ENCODE results near the gene MIPEP. TPM values are rescaled to one million over a fixed set of nuclear protein-coding genes. Genes with fewer than 3 reads are reported as not detected.

The MIPEP gene
- total and polyA plus RNA-seq, 10 of the 15 experiments (the other 5 are each of a cell fraction or from before 2014, with no cell fraction given): 15.6 to 56.2 (median 29.8) TPM

DNA sequence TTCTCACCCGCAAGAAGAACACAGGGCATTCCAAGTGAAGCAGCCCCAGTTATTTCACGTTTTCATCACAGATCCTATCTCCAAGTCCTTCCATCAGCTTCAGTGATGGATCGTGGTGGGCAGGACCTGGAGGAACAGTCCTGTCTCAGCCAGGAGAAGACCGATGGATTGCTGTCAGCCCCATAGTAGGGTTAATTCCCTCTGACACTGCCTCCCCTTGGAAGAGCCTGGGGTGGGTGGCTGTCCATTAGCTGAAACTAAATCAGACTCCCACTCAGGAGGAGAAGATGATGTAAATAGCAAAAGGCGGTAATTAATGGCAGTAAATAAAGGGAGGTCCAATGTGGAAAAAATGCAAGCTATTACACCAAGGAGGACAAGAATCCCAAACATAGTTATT is 188.0 kb downstream of the MIPEP start:
- H2AFZ ChIP-seq (ENCODE audit: control insufficient read depth, low read depth, low read length): no peak overlapping the region
- ChIA-PET RAD21 (ENCODE audit: unreplicated experiment) (no interaction called here), POLR2A (no interaction called here), CTCF (no interaction called here), SMC1A (ENCODE audit: uncharacterized antibody, unreplicated experiment) (interaction anchor here (1.4 kb wide), 1 partner anchor 18 kb away, joined by 6 read pairs; no protein-coding TSS in a partner anchor)
- no peaks in the 10 kb centered on the region for H3K36me3 ChIP-seq (ENCODE audit: control insufficient read depth in 2 of 2, insufficient read depth in 2 of 2, low read length in 1 of 2)
- in situ Hi-C loops (cut with MboI): no loop called here
- H3K27me3 ChIP-seq (replicated peaks in 1 of 2; ENCODE audit: control insufficient read depth in 2 of 2, insufficient read depth in 2 of 2, low read length in 1 of 2): no peaks in the 10 kb centered on the region; a peak in 1 of 4 replicates
- no peaks in the 10 kb centered on the region for H3K79me2 ChIP-seq (ENCODE audit: control insufficient read depth, insufficient read depth, low read length)
- no peak overlapping the region for H3K9ac ChIP-seq (ENCODE audit: control insufficient read depth, insufficient read depth, low read length)
- H3K9me3 ChIP-seq (replicated peaks; ENCODE audit: control insufficient read depth, insufficient read depth, low read length): no peaks in the 10 kb centered on the region
- no TSS peak for BruUV-seq (replicated peaks)
- 66% methylated on average over 5 of the region's 5 CpGs for whole genome bisulfite sequencing (ENCODE audit: insufficient coverage, insufficient replicate concordance, low lambda C conversion rate, missing lambda C conversion rate)
- ATAC-seq (no peak), DNase-seq (ENCODE audit: low read depth, low spot score) (no peak), FAIRE-seq (no peak)
- H4K20me1 ChIP-seq (ENCODE audit: control insufficient read depth, insufficient read depth): no peaks in the 10 kb centered on the region
- intact Hi-C loops (cut with micrococcal nuclease; ENCODE audit: unreplicated experiment): no loop called here
- H3K4me1 ChIP-seq (ENCODE audit: control insufficient read depth, insufficient read depth, low read length): peaks cover 1% of the 10 kb centered on the region; the same call in 1 of the 2 replicates
- no peak overlapping the region for H3K4me2 ChIP-seq (ENCODE audit: control insufficient read depth, insufficient read depth)
- H3K4me3 ChIP-seq: no peak overlapping the region
- TF ChIP-seq IKZF2 (IDR thresholded peaks at IDR 0.05) (no peak), NR2C2 (IDR thresholded peaks at IDR 0.05; ENCODE audit: borderline replicate concordance, control insufficient read depth, insufficient read length, low read depth) (no peak), RUNX3 (IDR thresholded peaks at IDR 0.05; ENCODE audit: low read length) (no peak), JUNB (IDR thresholded peaks at IDR 0.05) (no peak), SPI1 (IDR thresholded peaks at IDR 0.05; ENCODE audit: borderline replicate concordance, insufficient read depth, low read depth, low read length) (no peak), HCFC1 (IDR thresholded peaks at IDR 0.05; ENCODE audit: low read length) (no peak), ZSCAN29 (IDR thresholded peaks at IDR 0.05) (no peak), RB1 (IDR thresholded peaks at IDR 0.05; ENCODE audit: borderline replicate concordance) (no peak), SMARCA5 (IDR thresholded peaks at IDR 0.05) (no peak), ASH2L (IDR thresholded peaks at IDR 0.05; ENCODE audit: borderline replicate concordance, low read depth) (no peak)
- TF ChIP-seq, protein P1, sequence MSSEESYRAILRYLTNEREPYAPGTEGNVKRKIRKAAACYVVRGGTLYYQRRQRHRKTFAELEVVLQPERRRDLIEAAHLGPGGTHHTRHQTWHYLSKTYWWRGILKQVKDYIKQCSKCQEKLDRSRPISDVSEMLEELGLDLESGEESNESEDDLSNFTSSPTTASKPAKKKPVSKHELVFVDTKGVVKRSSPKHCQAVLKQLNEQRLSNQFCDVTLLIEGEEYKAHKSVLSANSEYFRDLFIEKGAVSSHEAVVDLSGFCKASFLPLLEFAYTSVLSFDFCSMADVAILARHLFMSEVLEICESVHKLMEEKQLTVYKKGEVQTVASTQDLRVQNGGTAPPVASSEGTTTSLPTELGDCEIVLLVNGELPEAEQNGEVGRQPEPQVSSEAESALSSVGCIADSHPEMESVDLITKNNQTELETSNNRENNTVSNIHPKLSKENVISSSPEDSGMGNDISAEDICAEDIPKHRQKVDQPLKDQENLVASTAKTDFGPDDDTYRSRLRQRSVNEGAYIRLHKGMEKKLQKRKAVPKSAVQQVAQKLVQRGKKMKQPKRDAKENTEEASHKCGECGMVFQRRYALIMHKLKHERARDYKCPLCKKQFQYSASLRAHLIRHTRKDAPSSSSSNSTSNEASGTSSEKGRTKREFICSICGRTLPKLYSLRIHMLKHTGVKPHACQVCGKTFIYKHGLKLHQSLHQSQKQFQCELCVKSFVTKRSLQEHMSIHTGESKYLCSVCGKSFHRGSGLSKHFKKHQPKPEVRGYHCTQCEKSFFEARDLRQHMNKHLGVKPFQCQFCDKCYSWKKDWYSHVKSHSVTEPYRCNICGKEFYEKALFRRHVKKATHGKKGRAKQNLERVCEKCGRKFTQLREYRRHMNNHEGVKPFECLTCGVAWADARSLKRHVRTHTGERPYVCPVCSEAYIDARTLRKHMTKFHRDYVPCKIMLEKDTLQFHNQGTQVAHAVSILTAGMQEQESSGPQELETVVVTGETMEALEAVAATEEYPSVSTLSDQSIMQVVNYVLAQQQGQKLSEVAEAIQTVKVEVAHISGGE (CRISPR knock-in tag; IDR thresholded peaks at IDR 0.05): no peak
- TF ChIP-seq, protein P2, sequence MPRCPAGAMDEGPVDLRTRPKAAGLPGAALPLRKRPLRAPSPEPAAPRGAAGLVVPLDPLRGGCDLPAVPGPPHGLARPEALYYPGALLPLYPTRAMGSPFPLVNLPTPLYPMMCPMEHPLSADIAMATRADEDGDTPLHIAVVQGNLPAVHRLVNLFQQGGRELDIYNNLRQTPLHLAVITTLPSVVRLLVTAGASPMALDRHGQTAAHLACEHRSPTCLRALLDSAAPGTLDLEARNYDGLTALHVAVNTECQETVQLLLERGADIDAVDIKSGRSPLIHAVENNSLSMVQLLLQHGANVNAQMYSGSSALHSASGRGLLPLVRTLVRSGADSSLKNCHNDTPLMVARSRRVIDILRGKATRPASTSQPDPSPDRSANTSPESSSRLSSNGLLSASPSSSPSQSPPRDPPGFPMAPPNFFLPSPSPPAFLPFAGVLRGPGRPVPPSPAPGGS (IDR thresholded peaks at IDR 0.05; ENCODE audit: borderline replicate concordance, insufficient read depth, low read depth, low read length, poor library complexity, severe bottlenecking): no peak
- TF ChIP-seq, protein P3, sequence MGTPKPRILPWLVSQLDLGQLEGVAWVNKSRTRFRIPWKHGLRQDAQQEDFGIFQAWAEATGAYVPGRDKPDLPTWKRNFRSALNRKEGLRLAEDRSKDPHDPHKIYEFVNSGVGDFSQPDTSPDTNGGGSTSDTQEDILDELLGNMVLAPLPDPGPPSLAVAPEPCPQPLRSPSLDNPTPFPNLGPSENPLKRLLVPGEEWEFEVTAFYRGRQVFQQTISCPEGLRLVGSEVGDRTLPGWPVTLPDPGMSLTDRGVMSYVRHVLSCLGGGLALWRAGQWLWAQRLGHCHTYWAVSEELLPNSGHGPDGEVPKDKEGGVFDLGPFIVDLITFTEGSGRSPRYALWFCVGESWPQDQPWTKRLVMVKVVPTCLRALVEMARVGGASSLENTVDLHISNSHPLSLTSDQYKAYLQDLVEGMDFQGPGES (IDR thresholded peaks at IDR 0.05): no peak
- H3K27ac ChIP-seq (ENCODE audit: control insufficient read depth, insufficient read depth): no peak overlapping the region

All from GM12878 (cell line).